Measurements from ENCODE around the gene GRN.

GRCh38 chr17:44349553-44350070 is 4.5 kb downstream of the GRN start:
- TF ChIP-seq, protein P1, sequence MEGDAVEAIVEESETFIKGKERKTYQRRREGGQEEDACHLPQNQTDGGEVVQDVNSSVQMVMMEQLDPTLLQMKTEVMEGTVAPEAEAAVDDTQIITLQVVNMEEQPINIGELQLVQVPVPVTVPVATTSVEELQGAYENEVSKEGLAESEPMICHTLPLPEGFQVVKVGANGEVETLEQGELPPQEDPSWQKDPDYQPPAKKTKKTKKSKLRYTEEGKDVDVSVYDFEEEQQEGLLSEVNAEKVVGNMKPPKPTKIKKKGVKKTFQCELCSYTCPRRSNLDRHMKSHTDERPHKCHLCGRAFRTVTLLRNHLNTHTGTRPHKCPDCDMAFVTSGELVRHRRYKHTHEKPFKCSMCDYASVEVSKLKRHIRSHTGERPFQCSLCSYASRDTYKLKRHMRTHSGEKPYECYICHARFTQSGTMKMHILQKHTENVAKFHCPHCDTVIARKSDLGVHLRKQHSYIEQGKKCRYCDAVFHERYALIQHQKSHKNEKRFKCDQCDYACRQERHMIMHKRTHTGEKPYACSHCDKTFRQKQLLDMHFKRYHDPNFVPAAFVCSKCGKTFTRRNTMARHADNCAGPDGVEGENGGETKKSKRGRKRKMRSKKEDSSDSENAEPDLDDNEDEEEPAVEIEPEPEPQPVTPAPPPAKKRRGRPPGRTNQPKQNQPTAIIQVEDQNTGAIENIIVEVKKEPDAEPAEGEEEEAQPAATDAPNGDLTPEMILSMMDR (IDR thresholded peaks at IDR 0.05), result no peak
- TF ChIP-seq POLR2A (IDR thresholded peaks at IDR 0.05), result no peak
